MM.1S (cell line): ENCODE measurements around the gene SFXN1.

Experiments
- DNase-seq: peaks from one replicate; pipeline ENCODE4 v3.0.0-alpha.2; 2015
- H2AFZ ChIP-seq: fragments of 300-600 bp; sonication (generic); 2 replicates; pipeline ENCODE4 v1.6.0; 2016; ENCODE audit warnings: antibody characterized with exemption, low read length
- H3F3A ChIP-seq: fragments of 300-600 bp; sonication (generic); 2 replicates; pipeline ENCODE4 v1.6.1; 2016; ENCODE audit warnings: mild to moderate bottlenecking, antibody characterized with exemption, low read length, moderate library complexity, mixed read lengths; ENCODE audit not compliant: insufficient read depth
- H3K27ac ChIP-seq: fragments of 300-600 bp; sonication (generic); 2 replicates; pipeline ENCODE4 v1.5.1; 2016; ENCODE audit warnings: mild to moderate bottlenecking, low read length
- H3K27me3 ChIP-seq: fragments of 300-600 bp; sonication (generic); replicated peaks from 2 replicates; pipeline ENCODE4 v1.6.0; 2016; ENCODE audit warnings: low read length; ENCODE audit not compliant: insufficient read depth
- H3K36me3 ChIP-seq: fragments of 300-600 bp; sonication (generic); replicated peaks from 2 replicates; pipeline ENCODE4 v1.6.1; 2016; ENCODE audit warnings: mild to moderate bottlenecking, low read length, mixed read lengths; ENCODE audit not compliant: insufficient read depth
- H3K4me1 ChIP-seq: fragments of 300-600 bp; sonication (generic); 2 replicates; pipeline ENCODE4 v1.6.1; 2016; ENCODE audit warnings: low read length, mixed read lengths
- H3K4me2 ChIP-seq: fragments of 300-600 bp; sonication (generic); 2 replicates; pipeline ENCODE4 v1.6.0; 2016; ENCODE audit warnings: low read depth, low read length
- H3K4me3 ChIP-seq: fragments of 300-600 bp; sonication (generic); 2 replicates; pipeline ENCODE4 v1.5.1; 2016; ENCODE audit warnings: low read length, mixed read lengths
- H3K79me2 ChIP-seq: fragments of 300-600 bp; sonication (generic); 2 replicates; pipeline ENCODE4 v1.6.1; 2016; ENCODE audit warnings: mixed run types, low read length, mixed read lengths
- H3K9ac ChIP-seq: fragments of 300-600 bp; sonication (generic); 2 replicates; pipeline ENCODE4 v1.6.1; 2016; ENCODE audit warnings: low read length, mixed read lengths
- H3K9me2 ChIP-seq: fragments of 300-600 bp; sonication (generic); replicated peaks from 2 replicates; pipeline ENCODE4 v1.6.1; 2016; ENCODE audit warnings: mild to moderate bottlenecking, low read length, mixed read lengths; ENCODE audit not compliant: insufficient read depth
- H3K9me3 ChIP-seq: fragments of 300-600 bp; sonication (generic); replicated peaks from 2 replicates; pipeline ENCODE4 v1.6.1; 2016; ENCODE audit warnings: mild to moderate bottlenecking, low read length, mixed read lengths; ENCODE audit not compliant: insufficient read depth
- H4K20me1 ChIP-seq: fragments of 300-600 bp; sonication (generic); 2 replicates; pipeline ENCODE4 v1.6.1; 2016; ENCODE audit warnings: mild to moderate bottlenecking, low read length, moderate library complexity, mixed read lengths; ENCODE audit not compliant: insufficient read depth
- CTCF ChIP-seq: fragments of 300-600 bp; sonication (generic); IDR thresholded peaks from 2 replicates; pipeline ENCODE4 v1.5.1; 2016; ENCODE audit warnings: antibody characterized with exemption, low read length, mixed read lengths
- EZH2 ChIP-seq: fragments of 300-600 bp; sonication (generic); optimal IDR thresholded peaks from 2 replicates; pipeline ENCODE3; 2017; ENCODE audit warnings: low read depth, mild to moderate bottlenecking, antibody characterized with exemption, low read length, mixed read lengths
- EZH2phosphoT487 ChIP-seq: fragments of 300-600 bp; sonication (generic); IDR thresholded peaks from 2 replicates; pipeline ENCODE4 v1.6.1; 2018; ENCODE audit warnings: antibody characterized with exemption, low read length

SFXN1 gene

GRCh38 chr5:175460126-175460525 is 18.2 kb upstream of the SFXN1 start:
- TF ChIP-seq EZH2phosphoT487, result no peak
- TF ChIP-seq CTCF, result peak; percentile 48
- Histone ChIP-seq H3K4me2 (no peak overlapping the region), H3K9ac (no peak overlapping the region), H2AFZ (no peak overlapping the region), H3K79me2 (no peaks in the 10 kb centered on the region), H4K20me1 (no peaks in the 10 kb centered on the region), H3K27me3 (no peaks in the 10 kb centered on the region), H3K9me3 (no peaks in the 10 kb centered on the region), H3K4me1 (peaks cover 36% of the 10 kb centered on the region), H3K4me3 (no peak overlapping the region), H3K9me2 (no peaks in the 10 kb centered on the region), H3K27ac (no peak overlapping the region), H3K36me3 (no peaks in the 10 kb centered on the region), H3F3A (peaks cover 15% of the 10 kb centered on the region)
- DNase-seq, result peak; percentile 33

- Histone ChIP-seq H2AFZ (no peak overlapping the region), H3K4me3 (no peak overlapping the region), H3K36me3 (no peaks in the 10 kb centered on the region), H3F3A (peaks cover 15% of the 10 kb centered on the region), H3K4me2 (no peak overlapping the region), H3K27ac (no peak overlapping the region), H3K4me1 (peaks cover 36% of the 10 kb centered on the region), H3K9ac (no peak overlapping the region), H4K20me1 (no peaks in the 10 kb centered on the region), H3K27me3 (no peaks in the 10 kb centered on the region), H3K9me2 (no peaks in the 10 kb centered on the region), H3K79me2 (no peaks in the 10 kb centered on the region), H3K9me3 (no peaks in the 10 kb centered on the region)
- TF ChIP-seq EZH2phosphoT487, result no peak
- TF ChIP-seq EZH2, result no peak
- no peak for TF ChIP-seq CTCF
- no peak for DNase-seq
Observed at GRCh38 chr5:175460552-175460951, 17.8 kb upstream of the SFXN1 start.

GRCh38 chr5:175461370-175461769 is 17.0 kb upstream of the SFXN1 start:
- no peak overlapping the region for H2AFZ ChIP-seq
- TF ChIP-seq CTCF (no peak), EZH2phosphoT487 (no peak), EZH2 (no peak)

GRCh38 chr5:175463641-175464040 is 14.7 kb upstream of the SFXN1 start:
- H3K27ac ChIP-seq, result peak overlapping the region; percentile 33; the same call in 1 of the 2 replicates
- peak; percentile 89 for DNase-seq
- no peak for TF ChIP-seq EZH2
- TF ChIP-seq EZH2phosphoT487, result no peak
- TF ChIP-seq CTCF, result no peak
- H3K4me3 ChIP-seq, result no peak overlapping the region
- H3K79me2 ChIP-seq, result no peaks in the 10 kb centered on the region
- H3K9me3 ChIP-seq, result no peaks in the 10 kb centered on the region
- no peaks in the 10 kb centered on the region for H3K36me3 ChIP-seq
- H3K4me2 ChIP-seq, result peak overlapping the region; percentile 16; the same call in 1 of the 2 replicates
- peaks cover 21% of the 10 kb centered on the region for H3K4me1 ChIP-seq
- H3F3A ChIP-seq, result peaks cover 15% of the 10 kb centered on the region
- H3K9me2 ChIP-seq, result no peaks in the 10 kb centered on the region
- no peaks in the 10 kb centered on the region for H3K27me3 ChIP-seq
- H3K9ac ChIP-seq, result no peak overlapping the region
- H2AFZ ChIP-seq, result no peak overlapping the region
- no peaks in the 10 kb centered on the region for H4K20me1 ChIP-seq

More at GRCh38 chr5:175461370-175461769, 17.0 kb upstream of the SFXN1 start:
- Histone ChIP-seq H3K9me3 (no peaks in the 10 kb centered on the region), H3K27me3 (no peaks in the 10 kb centered on the region), H3K36me3 (no peaks in the 10 kb centered on the region), H3K4me2 (no peak overlapping the region), H3K4me1 (peaks cover 33% of the 10 kb centered on the region), H4K20me1 (no peaks in the 10 kb centered on the region), H3K9ac (no peak overlapping the region), H3F3A (peaks cover 15% of the 10 kb centered on the region), H3K9me2 (no peaks in the 10 kb centered on the region), H3K79me2 (no peaks in the 10 kb centered on the region), H3K27ac (no peak overlapping the region), H3K4me3 (no peak overlapping the region)
- DNase-seq, result no peak
